ENCODE data around the gene MROH2A. TPM values are rescaled to one million over a fixed set of nuclear protein-coding genes. Genes with fewer than 3 reads are reported as not detected.

Gene MROH2A
- total and polyA plus RNA-seq, 9 of the 15 experiments (the other 6 are each of a cell fraction or from before 2014, with no cell fraction given) = 0.03 TPM; not detected in 8

DNA sequence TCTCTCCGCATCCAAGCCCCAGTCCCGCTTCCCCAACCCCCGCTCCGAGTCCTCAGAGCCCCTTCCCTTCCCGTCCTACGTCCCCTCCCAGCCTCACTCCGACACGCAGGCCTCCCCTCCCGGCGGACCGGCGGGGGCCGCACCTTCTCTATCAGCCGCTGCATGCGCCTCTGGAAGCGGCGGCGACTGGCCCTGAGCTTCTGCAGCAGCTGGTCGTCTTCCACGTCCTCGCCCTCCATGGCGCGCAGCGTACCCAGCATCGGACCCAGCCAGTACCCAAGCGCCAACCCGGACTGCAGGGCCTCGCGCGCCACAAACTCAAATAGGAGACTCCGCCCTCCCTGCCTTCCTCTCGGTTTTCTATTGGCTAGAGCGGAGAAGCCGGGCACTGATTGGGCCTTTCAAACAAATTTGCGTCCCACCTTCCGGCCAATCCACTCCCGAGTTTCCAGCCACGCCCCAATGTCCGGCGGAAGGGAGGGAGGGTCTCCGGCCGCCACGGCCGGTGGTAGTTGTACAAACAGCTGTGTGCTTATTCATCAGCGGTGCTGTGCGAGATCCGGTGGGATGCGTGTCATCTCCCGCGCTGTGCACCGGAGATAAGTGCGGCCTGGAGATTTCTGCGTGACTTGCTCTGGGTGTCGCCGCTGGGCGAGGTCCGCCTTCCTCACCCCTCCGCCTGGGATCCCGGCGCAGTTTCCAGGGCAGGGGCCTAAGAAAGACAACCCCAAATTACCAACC lies 76.3 kb downstream of the MROH2A start, which contains the start of gene HJURP (continued):
- TF ChIP-seq, protein P1, sequence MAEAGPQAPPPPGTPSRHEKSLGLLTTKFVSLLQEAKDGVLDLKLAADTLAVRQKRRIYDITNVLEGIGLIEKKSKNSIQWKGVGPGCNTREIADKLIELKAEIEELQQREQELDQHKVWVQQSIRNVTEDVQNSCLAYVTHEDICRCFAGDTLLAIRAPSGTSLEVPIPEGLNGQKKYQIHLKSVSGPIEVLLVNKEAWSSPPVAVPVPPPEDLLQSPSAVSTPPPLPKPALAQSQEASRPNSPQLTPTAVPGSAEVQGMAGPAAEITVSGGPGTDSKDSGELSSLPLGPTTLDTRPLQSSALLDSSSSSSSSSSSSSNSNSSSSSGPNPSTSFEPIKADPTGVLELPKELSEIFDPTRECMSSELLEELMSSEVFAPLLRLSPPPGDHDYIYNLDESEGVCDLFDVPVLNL (CRISPR knock-in tag; IDR thresholded peaks at IDR 0.05; ENCODE audit: low read depth) = peak; percentile 94
- TF ChIP-seq POLR3A (IDR thresholded peaks at IDR 0.05; ENCODE audit: borderline replicate concordance, extremely low read depth, insufficient read depth, insufficient read length) (no peak), NFYB (IDR thresholded peaks at IDR 0.05; ENCODE audit: extremely low read depth, insufficient read length) (peak; percentile 60), SMARCA4 (IDR thresholded peaks at IDR 0.05) (peak; percentile 69; the same call in 1 of the 2 replicates), ZNF12 (CRISPR knock-in tag; IDR thresholded peaks at IDR 0.05) (no peak), BRD4 (IDR thresholded peaks at IDR 0.05) (peak; percentile 39; the same call in 1 of the 2 replicates), ZBTB8A (IDR thresholded peaks at IDR 0.05; ENCODE audit: partially characterized antibody) (no peak), ZNF507 (tag; conservative IDR thresholded peaks at IDR 0.05) (no peak), CBFB (CRISPR knock-in tag; IDR thresholded peaks at IDR 0.05) (no peak), COPS2 (conservative IDR thresholded peaks at IDR 0.05) (no peak), CBX8 (IDR thresholded peaks at IDR 0.05; ENCODE audit: borderline replicate concordance, extremely low read depth, low read depth, low read length, poor library complexity, severe bottlenecking) (no peak), TCF7 (IDR thresholded peaks at IDR 0.05; ENCODE audit: borderline replicate concordance) (no peak), BMI1 (IDR thresholded peaks at IDR 0.05; ENCODE audit: low read length) (no peak), ZNF644 (tag; IDR thresholded peaks at IDR 0.05; ENCODE audit: low read depth) (no peak)
- TF ChIP-seq, protein P2, sequence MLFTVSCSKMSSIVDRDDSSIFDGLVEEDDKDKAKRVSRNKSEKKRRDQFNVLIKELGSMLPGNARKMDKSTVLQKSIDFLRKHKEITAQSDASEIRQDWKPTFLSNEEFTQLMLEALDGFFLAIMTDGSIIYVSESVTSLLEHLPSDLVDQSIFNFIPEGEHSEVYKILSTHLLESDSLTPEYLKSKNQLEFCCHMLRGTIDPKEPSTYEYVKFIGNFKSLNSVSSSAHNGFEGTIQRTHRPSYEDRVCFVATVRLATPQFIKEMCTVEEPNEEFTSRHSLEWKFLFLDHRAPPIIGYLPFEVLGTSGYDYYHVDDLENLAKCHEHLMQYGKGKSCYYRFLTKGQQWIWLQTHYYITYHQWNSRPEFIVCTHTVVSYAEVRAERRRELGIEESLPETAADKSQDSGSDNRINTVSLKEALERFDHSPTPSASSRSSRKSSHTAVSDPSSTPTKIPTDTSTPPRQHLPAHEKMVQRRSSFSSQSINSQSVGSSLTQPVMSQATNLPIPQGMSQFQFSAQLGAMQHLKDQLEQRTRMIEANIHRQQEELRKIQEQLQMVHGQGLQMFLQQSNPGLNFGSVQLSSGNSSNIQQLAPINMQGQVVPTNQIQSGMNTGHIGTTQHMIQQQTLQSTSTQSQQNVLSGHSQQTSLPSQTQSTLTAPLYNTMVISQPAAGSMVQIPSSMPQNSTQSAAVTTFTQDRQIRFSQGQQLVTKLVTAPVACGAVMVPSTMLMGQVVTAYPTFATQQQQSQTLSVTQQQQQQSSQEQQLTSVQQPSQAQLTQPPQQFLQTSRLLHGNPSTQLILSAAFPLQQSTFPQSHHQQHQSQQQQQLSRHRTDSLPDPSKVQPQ (CRISPR knock-in tag; IDR thresholded peaks at IDR 0.05; ENCODE audit: borderline replicate concordance) = no peak
- TF ChIP-seq, protein P3, sequence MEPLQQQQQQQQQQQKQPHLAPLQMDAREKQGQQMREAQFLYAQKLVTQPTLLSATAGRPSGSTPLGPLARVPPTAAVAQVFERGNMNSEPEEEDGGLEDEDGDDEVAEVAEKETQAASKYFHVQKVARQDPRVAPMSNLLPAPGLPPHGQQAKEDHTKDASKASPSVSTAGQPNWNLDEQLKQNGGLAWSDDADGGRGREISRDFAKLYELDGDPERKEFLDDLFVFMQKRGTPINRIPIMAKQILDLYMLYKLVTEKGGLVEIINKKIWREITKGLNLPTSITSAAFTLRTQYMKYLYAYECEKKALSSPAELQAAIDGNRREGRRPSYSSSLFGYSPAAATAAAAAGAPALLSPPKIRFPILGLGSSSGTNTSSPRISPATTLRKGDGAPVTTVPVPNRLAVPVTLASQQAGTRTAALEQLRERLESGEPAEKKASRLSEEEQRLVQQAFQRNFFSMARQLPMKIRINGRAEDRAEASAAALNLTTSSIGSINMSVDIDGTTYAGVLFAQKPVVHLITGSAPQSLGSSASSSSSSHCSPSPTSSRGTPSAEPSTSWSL (CRISPR knock-in tag; IDR thresholded peaks at IDR 0.05; ENCODE audit: borderline replicate concordance) = no peak
- TF ChIP-seq, protein P4, sequence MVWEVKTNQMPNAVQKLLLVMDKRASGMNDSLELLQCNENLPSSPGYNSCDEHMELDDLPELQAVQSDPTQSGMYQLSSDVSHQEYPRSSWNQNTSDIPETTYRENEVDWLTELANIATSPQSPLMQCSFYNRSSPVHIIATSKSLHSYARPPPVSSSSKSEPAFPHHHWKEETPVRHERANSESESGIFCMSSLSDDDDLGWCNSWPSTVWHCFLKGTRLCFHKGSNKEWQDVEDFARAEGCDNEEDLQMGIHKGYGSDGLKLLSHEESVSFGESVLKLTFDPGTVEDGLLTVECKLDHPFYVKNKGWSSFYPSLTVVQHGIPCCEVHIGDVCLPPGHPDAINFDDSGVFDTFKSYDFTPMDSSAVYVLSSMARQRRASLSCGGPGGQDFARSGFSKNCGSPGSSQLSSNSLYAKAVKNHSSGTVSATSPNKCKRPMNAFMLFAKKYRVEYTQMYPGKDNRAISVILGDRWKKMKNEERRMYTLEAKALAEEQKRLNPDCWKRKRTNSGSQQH (CRISPR knock-in tag; IDR thresholded peaks at IDR 0.05) = no peak
- TF ChIP-seq, protein P5, sequence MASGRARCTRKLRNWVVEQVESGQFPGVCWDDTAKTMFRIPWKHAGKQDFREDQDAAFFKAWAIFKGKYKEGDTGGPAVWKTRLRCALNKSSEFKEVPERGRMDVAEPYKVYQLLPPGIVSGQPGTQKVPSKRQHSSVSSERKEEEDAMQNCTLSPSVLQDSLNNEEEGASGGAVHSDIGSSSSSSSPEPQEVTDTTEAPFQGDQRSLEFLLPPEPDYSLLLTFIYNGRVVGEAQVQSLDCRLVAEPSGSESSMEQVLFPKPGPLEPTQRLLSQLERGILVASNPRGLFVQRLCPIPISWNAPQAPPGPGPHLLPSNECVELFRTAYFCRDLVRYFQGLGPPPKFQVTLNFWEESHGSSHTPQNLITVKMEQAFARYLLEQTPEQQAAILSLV (tag; IDR thresholded peaks at IDR 0.05) = no peak
